Measurements from ENCODE around the gene LY6G5C.
A peak's percentile ranks its signal among the peaks of the same experiment; 100 is the strongest.

LY6G5C gene

DNA sequence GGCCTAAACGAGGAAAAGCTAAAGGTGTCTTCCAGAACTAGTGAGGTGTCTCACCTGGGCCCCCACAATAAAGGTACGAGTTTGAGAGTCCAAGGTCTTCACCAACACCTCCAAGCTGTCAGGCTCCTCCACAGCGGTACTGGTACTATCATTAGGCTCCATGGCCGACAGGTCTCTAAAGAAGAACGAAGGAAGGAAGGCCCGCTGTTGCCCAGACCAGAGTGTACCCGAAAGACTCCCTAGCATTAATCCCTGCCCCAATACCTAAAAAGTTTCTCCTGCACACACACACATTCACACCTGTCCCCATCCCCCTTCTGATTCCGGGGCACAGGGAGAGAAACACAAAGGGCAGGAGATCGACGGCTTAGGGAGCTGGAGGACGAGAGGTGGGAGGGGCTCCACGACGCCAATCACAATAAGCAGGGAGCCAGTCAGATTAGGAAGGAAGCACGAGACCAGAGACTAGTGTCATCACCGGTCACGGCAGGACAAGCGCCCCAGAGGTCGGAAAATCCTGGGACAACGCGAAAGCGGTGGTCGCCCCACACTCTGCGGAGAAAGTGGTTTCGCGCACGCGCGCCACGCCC is 29.2 kb downstream of the LY6G5C start:
- peak overlapping the region; percentile 90 for H3K27ac ChIP-seq
- TF ChIP-seq, protein P1, sequence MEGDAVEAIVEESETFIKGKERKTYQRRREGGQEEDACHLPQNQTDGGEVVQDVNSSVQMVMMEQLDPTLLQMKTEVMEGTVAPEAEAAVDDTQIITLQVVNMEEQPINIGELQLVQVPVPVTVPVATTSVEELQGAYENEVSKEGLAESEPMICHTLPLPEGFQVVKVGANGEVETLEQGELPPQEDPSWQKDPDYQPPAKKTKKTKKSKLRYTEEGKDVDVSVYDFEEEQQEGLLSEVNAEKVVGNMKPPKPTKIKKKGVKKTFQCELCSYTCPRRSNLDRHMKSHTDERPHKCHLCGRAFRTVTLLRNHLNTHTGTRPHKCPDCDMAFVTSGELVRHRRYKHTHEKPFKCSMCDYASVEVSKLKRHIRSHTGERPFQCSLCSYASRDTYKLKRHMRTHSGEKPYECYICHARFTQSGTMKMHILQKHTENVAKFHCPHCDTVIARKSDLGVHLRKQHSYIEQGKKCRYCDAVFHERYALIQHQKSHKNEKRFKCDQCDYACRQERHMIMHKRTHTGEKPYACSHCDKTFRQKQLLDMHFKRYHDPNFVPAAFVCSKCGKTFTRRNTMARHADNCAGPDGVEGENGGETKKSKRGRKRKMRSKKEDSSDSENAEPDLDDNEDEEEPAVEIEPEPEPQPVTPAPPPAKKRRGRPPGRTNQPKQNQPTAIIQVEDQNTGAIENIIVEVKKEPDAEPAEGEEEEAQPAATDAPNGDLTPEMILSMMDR (conservative IDR thresholded peaks at IDR 0.05), result no peak
- TF ChIP-seq ZFX (IDR thresholded peaks at IDR 0.05), result no peak

DNA sequence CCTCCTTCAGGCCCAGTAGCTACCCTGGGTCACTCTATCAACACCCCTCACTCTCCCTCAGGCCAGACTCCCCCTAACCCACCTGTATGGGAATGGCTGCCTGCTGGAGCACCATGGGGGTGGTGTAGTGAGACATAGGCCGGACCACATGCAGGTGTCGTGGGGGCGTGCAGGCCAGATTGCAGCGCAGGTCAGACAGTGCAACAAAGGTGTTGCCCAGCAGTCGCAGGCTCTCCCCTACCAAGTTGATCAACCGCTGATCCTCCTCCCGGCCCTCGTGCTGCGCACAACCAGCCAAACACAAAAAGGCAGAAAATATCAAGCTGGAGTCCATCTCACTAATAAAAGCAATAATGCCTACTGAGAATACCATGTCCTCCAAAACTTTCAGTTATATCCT is 35.5 kb downstream of the LY6G5C start:
- no peak for TF ChIP-seq ZFX (IDR thresholded peaks at IDR 0.05)
- TF ChIP-seq, protein P1 (conservative IDR thresholded peaks at IDR 0.05), result no peak
- no peak overlapping the region for H3K27ac ChIP-seq

DNA sequence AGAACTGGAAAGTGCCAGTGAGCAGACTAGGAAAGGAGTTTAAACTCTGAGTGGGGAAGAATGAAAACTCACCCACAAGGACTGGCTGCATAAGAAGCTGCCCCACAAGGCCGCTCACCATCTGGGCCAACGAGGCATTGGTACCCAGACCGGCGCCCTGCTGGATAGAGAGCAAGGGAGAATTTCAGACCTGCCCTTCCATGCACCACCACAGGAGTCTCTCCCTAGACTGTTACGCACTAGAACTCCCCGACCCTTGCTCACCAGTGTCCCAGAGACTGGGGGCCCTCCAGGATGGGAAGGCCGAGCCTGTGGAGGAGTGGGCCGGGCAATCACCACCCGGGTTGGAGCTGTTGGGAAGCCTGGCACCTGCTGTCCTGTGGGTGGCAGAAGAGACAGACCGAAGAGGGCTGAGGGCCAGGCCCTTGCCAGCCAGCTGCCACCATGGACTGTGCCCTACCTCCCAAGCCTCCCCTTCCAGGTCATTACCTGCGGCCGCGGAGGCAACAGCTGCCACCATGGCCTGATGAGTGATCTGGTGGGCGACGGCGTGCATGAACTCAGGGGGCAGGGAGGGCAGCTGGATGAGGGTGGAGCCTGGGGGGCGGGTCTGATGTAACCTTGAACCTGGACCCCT is 36.9 kb downstream of the LY6G5C start:
- TF ChIP-seq, protein P1 (conservative IDR thresholded peaks at IDR 0.05), result no peak
- TF ChIP-seq ZFX (IDR thresholded peaks at IDR 0.05), result no peak
- H3K27ac ChIP-seq, result no peak overlapping the region

DNA sequence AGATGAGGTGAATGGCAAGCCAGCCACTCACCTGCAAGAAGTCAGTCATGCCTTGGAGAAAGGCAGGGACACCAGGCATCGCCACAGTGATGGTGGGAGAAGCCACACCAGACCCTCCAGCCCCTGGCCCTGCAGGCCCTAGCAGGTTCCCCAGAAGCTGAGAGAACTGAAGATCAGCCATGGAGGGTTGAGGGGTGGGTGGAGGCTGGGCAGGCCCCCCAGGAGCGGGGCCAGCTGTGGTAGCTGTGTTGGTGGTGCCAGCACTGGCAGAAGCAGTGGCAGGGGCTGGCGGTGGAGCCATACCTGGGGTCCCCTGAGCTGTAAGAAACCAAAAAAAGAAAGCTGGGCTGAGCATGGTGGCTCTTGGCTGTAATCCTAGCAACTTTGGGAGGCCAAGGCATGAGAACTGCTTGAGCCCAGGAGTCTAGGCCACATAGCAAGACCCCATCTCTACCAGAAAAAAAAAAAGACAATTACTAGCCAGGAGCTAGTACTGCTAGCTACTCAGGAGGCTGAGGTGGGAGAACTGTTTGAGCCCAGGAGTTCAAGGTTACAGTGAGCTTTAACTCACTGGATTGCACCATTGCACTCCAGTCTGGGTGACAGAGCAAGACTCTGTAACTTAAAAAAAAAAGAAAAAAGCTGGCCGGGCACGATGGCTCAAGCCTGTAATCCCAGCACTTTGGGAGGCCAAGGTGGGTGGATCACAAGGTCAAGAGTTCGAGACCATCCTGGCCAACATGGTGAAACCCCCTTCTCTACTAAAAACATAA is 37.9 kb downstream of the LY6G5C start:
- TF ChIP-seq, protein P1 (conservative IDR thresholded peaks at IDR 0.05), result no peak
- TF ChIP-seq ZFX (IDR thresholded peaks at IDR 0.05), result no peak
- H3K27ac ChIP-seq, result no peak overlapping the region

DNA sequence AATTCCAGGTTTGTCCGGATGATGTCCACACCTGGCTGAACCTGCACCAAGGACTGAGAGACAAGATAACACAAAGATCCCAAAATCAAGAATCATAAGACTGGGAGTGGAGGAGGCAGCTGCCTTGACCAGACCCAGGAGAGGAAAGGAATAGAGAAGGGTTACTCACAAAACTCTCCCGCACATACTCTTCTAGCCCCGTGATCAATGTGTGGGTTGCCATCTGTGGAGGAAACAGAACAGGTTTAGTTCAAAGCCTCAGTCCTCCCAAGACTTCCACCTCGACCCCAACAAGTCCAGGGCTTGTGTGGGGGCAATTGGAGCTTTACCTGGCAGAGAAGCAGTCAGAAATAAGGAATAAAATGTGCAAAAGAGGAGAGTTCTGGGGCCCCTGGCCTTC is 39.5 kb downstream of the LY6G5C start:
- TF ChIP-seq ZFX (IDR thresholded peaks at IDR 0.05), result no peak
- TF ChIP-seq, protein P1 (conservative IDR thresholded peaks at IDR 0.05), result no peak
- no peak overlapping the region for H3K27ac ChIP-seq

DNA sequence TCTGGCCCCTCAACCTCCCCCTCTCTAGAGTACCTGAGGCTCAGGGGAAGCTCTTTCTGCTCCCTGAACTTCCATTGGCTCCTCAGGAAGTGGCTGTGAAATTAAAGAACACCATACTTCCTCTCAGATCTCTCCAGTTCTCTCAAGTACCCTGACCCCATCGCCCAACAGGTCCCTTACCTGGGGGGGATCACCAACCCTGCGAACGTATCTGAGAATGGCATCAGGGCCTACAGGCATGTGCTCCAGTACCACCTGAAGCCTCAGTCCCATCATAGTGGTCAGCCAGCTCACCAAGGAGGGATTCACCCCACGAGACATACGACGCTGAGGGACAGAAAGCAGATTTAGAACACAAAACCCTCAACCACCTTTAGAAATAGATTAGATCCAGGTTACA is 40.3 kb downstream of the LY6G5C start:
- no peak overlapping the region for H3K27ac ChIP-seq
- TF ChIP-seq, protein P1 (conservative IDR thresholded peaks at IDR 0.05), result no peak
- TF ChIP-seq ZFX (IDR thresholded peaks at IDR 0.05), result no peak

DNA sequence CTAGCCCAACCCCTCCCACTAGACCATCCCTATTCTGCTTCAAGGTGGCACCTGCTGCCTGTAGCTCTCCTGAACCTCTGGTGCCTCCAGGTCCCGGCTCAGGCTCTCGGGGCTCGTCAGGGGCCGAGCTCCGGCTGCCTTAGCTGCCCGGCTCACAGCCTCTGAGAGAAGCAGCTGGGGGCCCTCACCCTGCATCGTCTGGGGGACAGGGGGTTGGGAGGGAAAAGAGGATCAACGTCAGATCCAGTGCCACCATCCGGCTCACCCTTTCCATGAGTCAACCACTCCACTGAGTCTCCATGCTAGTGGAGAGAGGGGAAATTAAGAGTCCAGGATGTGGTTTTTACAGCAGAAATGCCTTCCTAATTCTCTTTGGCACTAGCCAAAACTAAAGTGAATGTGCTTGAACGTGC is 41.4 kb downstream of the LY6G5C start:
- H3K27ac ChIP-seq, result no peak overlapping the region
- TF ChIP-seq, protein P1 (conservative IDR thresholded peaks at IDR 0.05), result no peak
- no peak for TF ChIP-seq ZFX (IDR thresholded peaks at IDR 0.05)
